22Rv1 (cell line): ENCODE measurements around the gene MAP3K5.

ENCODE experiments used
- H3K27ac ChIP-seq: fragments of 450-650 bp; 2 replicates; pipeline ENCODE4 v1.5.1; 2017
- CTCF ChIP-seq: fragments of 450-650 bp; IDR thresholded peaks from 2 replicates; pipeline ENCODE4 v1.5.1; 2017; ENCODE audit warnings: mild to moderate bottlenecking
- ZFX ChIP-seq: fragments of 450-650 bp; IDR thresholded peaks from 2 replicates; pipeline ENCODE4 v1.6.1; 2017; ENCODE audit warnings: antibody characterized with exemption, borderline replicate concordance

The MAP3K5 gene

GRCh38 chr6:136514591-136514990, 277.7 kb downstream of the MAP3K5 start:
- H3K27ac ChIP-seq: no peak overlapping the region
- TF ChIP-seq ZFX (no peak), CTCF (no peak)

GRCh38 chr6:136511926-136512325, 280.4 kb downstream of the MAP3K5 start:
- TF ChIP-seq CTCF (no peak), ZFX (no peak)
- no peak overlapping the region for H3K27ac ChIP-seq

- TF ChIP-seq CTCF: no peak
- no peak for TF ChIP-seq ZFX
- no peak overlapping the region for H3K27ac ChIP-seq
Observed at GRCh38 chr6:136511397-136511796, 280.9 kb downstream of the MAP3K5 start.

- TF ChIP-seq ZFX: no peak
- no peak for TF ChIP-seq CTCF
Observed at GRCh38 chr6:136510782-136511181, 281.5 kb downstream of the MAP3K5 start.

GRCh38 chr6:136510299-136510698, 282.0 kb downstream of the MAP3K5 start:
- H3K27ac ChIP-seq: no peak overlapping the region
- TF ChIP-seq CTCF (no peak), ZFX (no peak)

More at GRCh38 chr6:136510782-136511181, 281.5 kb downstream of the MAP3K5 start:
- H3K27ac ChIP-seq: no peak overlapping the region

- TF ChIP-seq ZFX (no peak), CTCF (no peak)
- H3K27ac ChIP-seq: no peak overlapping the region
Observed at GRCh38 chr6:136508725-136509392, 283.4 kb downstream of the MAP3K5 start.
